Heart left ventricle (tissue), 13 donors: ENCODE measurements around the gene HOXD3.

Experiments
- POLR2A ChIP-seq, 2 donors: fragments of 450-650 bp; IDR thresholded peaks; one replicate each; pipeline ENCODE4 v1.6.1; 2017; ENCODE audit warnings: antibody characterized with exemption in 2 of 2, mild to moderate bottlenecking in 2 of 2, moderate library complexity in 2 of 2
- TF ChIP-seq, protein P1 (sequence below), 12 donors: fragments of 200-600 bp; sonication (generic) in 4 of 12; IDR thresholded peaks; one replicate each; pipeline versions ENCODE4 v1.5.0 to v1.8.0; 2018 to 2022; ENCODE audit warnings: antibody characterized with exemption in 12 of 12, mild to moderate bottlenecking in 5 of 12
- donor health status: ischemic (EF 13 %, LVEDD 7.1; RV severe dilation, severe dysfunction).
- donor health status: DM: no; HTN: yes; CAD: no.
- donor health status: DM: no; HTN: no; CAD: no.
- donor health status: ischemic (EF 25% LVEDD 6.9; RV normal size, moderate dysfunction).
- donor health status: ischemic (EF 25% LVEDD 5.7; RV mildly dilated, moderate dysfunction).
- donor health status: ischemic (EF 35%, LVEDD 5.7; RV mildly dilated, moderate dysfunction).
- donor health status: nonischemic (EF 11% LVEDD 7.7; RV severe dilation, severe dysfunction).
- donor health status: DM: yes; HTN: yes; CAD: no.
- donor health status: PGD.
- donor health status: ischemic (EF 29% LVEDD 5.4; RV normal size, mild dysfunction).
- donor health status: nonischemic (EF 23%, LVEDD 6.1; RV moderate dilation, normal function).

- TF ChIP-seq, protein P1, sequence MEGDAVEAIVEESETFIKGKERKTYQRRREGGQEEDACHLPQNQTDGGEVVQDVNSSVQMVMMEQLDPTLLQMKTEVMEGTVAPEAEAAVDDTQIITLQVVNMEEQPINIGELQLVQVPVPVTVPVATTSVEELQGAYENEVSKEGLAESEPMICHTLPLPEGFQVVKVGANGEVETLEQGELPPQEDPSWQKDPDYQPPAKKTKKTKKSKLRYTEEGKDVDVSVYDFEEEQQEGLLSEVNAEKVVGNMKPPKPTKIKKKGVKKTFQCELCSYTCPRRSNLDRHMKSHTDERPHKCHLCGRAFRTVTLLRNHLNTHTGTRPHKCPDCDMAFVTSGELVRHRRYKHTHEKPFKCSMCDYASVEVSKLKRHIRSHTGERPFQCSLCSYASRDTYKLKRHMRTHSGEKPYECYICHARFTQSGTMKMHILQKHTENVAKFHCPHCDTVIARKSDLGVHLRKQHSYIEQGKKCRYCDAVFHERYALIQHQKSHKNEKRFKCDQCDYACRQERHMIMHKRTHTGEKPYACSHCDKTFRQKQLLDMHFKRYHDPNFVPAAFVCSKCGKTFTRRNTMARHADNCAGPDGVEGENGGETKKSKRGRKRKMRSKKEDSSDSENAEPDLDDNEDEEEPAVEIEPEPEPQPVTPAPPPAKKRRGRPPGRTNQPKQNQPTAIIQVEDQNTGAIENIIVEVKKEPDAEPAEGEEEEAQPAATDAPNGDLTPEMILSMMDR (IDR thresholded peaks at IDR 0.05) = no peak
- TF ChIP-seq POLR2A (IDR thresholded peaks at IDR 0.05) = no peak
Observed at GRCh38 chr2:176149481-176149938, 7.6 kb upstream of the HOXD3 start.
